CD14-positive monocyte (primary cell): ENCODE measurements around the gene IZUMO4. TPM values are rescaled to one million over a fixed set of nuclear protein-coding genes. Genes with fewer than 3 reads are reported as not detected.
A peak's percentile ranks its signal among the peaks of the same experiment; 100 is the strongest.

Source experiments
- DNase-seq, 3 donors: peaks; one replicate each; pipeline ENCODE4 v3.0.0-alpha.2; 2011 to 2022
- H2AFZ ChIP-seq: 2 replicates; pipeline ENCODE4 v1.6.0; 2012; ENCODE audit warnings: mild to moderate bottlenecking, low read depth, low read length, inconsistent platforms; ENCODE audit not compliant: insufficient read depth, poor library complexity, severe bottlenecking
- H3K27ac ChIP-seq, 2 donors: 1 replicate in 1 of 2; 2 replicates in 1 of 2; pipeline ENCODE4 v1.5.1; 2012 to 2013; ENCODE audit warnings: low read length in 2 of 2, control low read depth in 1 of 2, inconsistent platforms in 1 of 2, low read depth in 1 of 2, mild to moderate bottlenecking in 1 of 2
- H3K27me3 ChIP-seq, 2 donors: one replicate each; pipeline versions ENCODE4 v1.6.0 to v1.6.1; 2011 to 2013; ENCODE audit warnings: low read length in 2 of 2; ENCODE audit not compliant: control insufficient read depth in 2 of 2, insufficient read depth in 2 of 2
- H3K36me3 ChIP-seq, 2 donors: replicated peaks in 1 of 2; 1 replicate in 1 of 2; 2 replicates in 1 of 2; pipeline versions ENCODE4 v1.5.1 to v1.6.1; 2012 to 2013; ENCODE audit warnings: low read length in 2 of 2, control low read depth in 1 of 2, inconsistent platforms in 1 of 2, mild to moderate bottlenecking in 1 of 2; ENCODE audit not compliant: insufficient read depth in 2 of 2, control insufficient read depth in 1 of 2
- H3K4me1 ChIP-seq, 2 donors: 1 replicate in 1 of 2; 2 replicates in 1 of 2; pipeline versions ENCODE4 v1.5.1 to v1.6.1; 2012 to 2013; ENCODE audit warnings: low read length in 2 of 2, control low read depth in 1 of 2, inconsistent platforms in 1 of 2, mild to moderate bottlenecking in 1 of 2, moderate library complexity in 1 of 2; ENCODE audit not compliant: insufficient read depth in 2 of 2, control insufficient read depth in 1 of 2
- H3K4me2 ChIP-seq: replicated peaks from 2 replicates; pipeline ENCODE3; 2012; ENCODE audit warnings: low read length, moderate library complexity, mild to moderate bottlenecking; ENCODE audit not compliant: poor library complexity, severe bottlenecking; ENCODE audit errors: extremely low read depth
- H3K4me3 ChIP-seq, 3 experiments: fragments of 200-600 bp in 1 of 3; sonication (generic) in 1 of 3; replicated peaks in 1 of 3; 1 replicate in 2 of 3; 2 replicates in 1 of 3; pipeline ENCODE4 v1.5.1; 2011 to 2013; ENCODE audit warnings: low read length in 3 of 3, mild to moderate bottlenecking in 3 of 3, control low read depth in 2 of 3, low read depth in 2 of 3, inconsistent platforms in 1 of 3, moderate library complexity in 1 of 3
- H3K79me2 ChIP-seq: 2 replicates; pipeline ENCODE4 v1.6.0; 2012; ENCODE audit warnings: mild to moderate bottlenecking, control low read depth, inconsistent platforms, low read length, moderate library complexity; ENCODE audit not compliant: insufficient read depth
- H3K9ac ChIP-seq: 2 replicates; pipeline ENCODE4 v1.6.0; 2017; ENCODE audit warnings: low read length, mild to moderate bottlenecking; ENCODE audit not compliant: insufficient read depth, poor library complexity, severe bottlenecking
- H3K9me3 ChIP-seq, 2 donors: replicated peaks in 1 of 2; 1 replicate in 1 of 2; 2 replicates in 1 of 2; pipeline versions ENCODE4 v1.5.1 to v1.6.1; 2012 to 2013; ENCODE audit warnings: low read length in 2 of 2, control low read depth in 1 of 2; ENCODE audit not compliant: control insufficient read depth in 1 of 2, insufficient read depth in 1 of 2
- H4K20me1 ChIP-seq: 2 replicates; pipeline ENCODE4 v1.6.0; 2012; ENCODE audit warnings: mild to moderate bottlenecking, low read length, control low read depth, moderate library complexity; ENCODE audit not compliant: insufficient read depth
- H3K27ac Mint-ChIP-seq, 7 donors: one replicate each; pipeline ENCODE4 v1.8.0; 2020; ENCODE audit warnings: mild to moderate bottlenecking in 7 of 7, mixed read lengths in 7 of 7, moderate library complexity in 6 of 7, inconsistent platforms in 2 of 7
- H3K27me3 Mint-ChIP-seq, 3 donors: one replicate each; pipeline ENCODE4 v1.8.0; 2021 to 2022; ENCODE audit warnings: low read depth in 3 of 3, mild to moderate bottlenecking in 3 of 3, mixed read lengths in 3 of 3, moderate library complexity in 3 of 3, inconsistent platforms in 1 of 3
- H3K36me3 Mint-ChIP-seq, 2 donors: one replicate each; pipeline ENCODE4 v1.8.0; 2020; ENCODE audit warnings: mixed read lengths in 2 of 2, inconsistent platforms in 1 of 2, mild to moderate bottlenecking in 1 of 2
- H3K4me1 Mint-ChIP-seq: one replicate; pipeline ENCODE4 v1.8.0; 2020; ENCODE audit warnings: mild to moderate bottlenecking, mixed read lengths
- H3K4me3 Mint-ChIP-seq, 2 donors: one replicate each; pipeline ENCODE4 v1.8.0; 2020; ENCODE audit warnings: mild to moderate bottlenecking in 2 of 2, mixed read lengths in 2 of 2, moderate library complexity in 1 of 2
- H3K9me3 Mint-ChIP-seq, 7 donors: one replicate each; pipeline ENCODE4 v1.8.0; 2020 to 2022; ENCODE audit warnings: mixed read lengths in 7 of 7, mild to moderate bottlenecking in 6 of 7, moderate library complexity in 6 of 7, inconsistent platforms in 2 of 7
- CTCF ChIP-seq: fragments of 200-600 bp; IDR thresholded peaks from one replicate; pipeline ENCODE4 v1.8.0; 2022; ENCODE audit warnings: antibody characterized with exemption, mild to moderate bottlenecking
- WGBS: methylation state at CpG from one replicate; pipeline ENCODE4 v1.1.5; 2013; ENCODE audit warnings: missing lambda C conversion rate; ENCODE audit not compliant: insufficient coverage; 5-methylcytosine and 5-hydroxymethylcytosine counted together
- intact Hi-C, 2 donors: fragments of 100-400 bp; cut with micrococcal nuclease; formaldehyde crosslinking; loops; one replicate each; pipeline versions ENCODE4 v1.15.0 to v1.15.1; 2023
- polyA plus RNA-seq, 3 donors: library from polyadenylated mRNA; depleted of rRNA in 1 of 3; unstranded in 2 of 3; stranded (reverse) in 1 of 3; fragments of 300-500 nt in 2 of 3; fragments of >200 nt in 1 of 3; fragmentation: Illumina TruSeq in 2 of 3; gene quantifications; 1 replicate in 2 of 3; 2 replicates in 1 of 3; pipeline ENCODE4 v1.2.3, GENCODE V29; 2012 to 2021

Gene IZUMO4
- polyA plus RNA-seq, 3 donors: 0.41 to 17.5 (median 0.80) TPM

GRCh38 chr19:2079865-2080301 lies 16.8 kb upstream of the IZUMO4 start:
- 96% methylated on average over 20 of the region's 23 CpGs for WGBS
- H3K9me3 Mint-ChIP-seq: peaks cover 0 to 3% (median 0%) of the 10 kb centered on the region in 7 donors
- H3K4me1 Mint-ChIP-seq: peaks cover 35% of the 10 kb centered on the region
- no peaks in the 10 kb centered on the region for H3K27me3 ChIP-seq
- peaks cover 96% of the 10 kb centered on the region for H4K20me1 ChIP-seq
- H3K4me1 ChIP-seq: peaks cover 39 to 61% of the 10 kb centered on the region in 2 donors
- no peak overlapping the region for H3K9ac ChIP-seq
- H3K36me3 ChIP-seq: peaks cover 59 to 75% of the 10 kb centered on the region in 2 donors
- H3K36me3 Mint-ChIP-seq: peaks cover 66 to 96% of the 10 kb centered on the region in 2 donors
- peaks cover 0 to 3% (median 0%) of the 10 kb centered on the region in 3 donors for H3K27me3 Mint-ChIP-seq
- intact Hi-C loops: no loop called here
- H3K4me3 ChIP-seq: no peak overlapping the region
- H3K4me3 Mint-ChIP-seq: no peak overlapping the region
- H2AFZ ChIP-seq: no peak overlapping the region
- no peak for DNase-seq
- H3K79me2 ChIP-seq: peaks cover 100% of the 10 kb centered on the region
- H3K27ac ChIP-seq: no peak overlapping the region
- H3K27ac Mint-ChIP-seq: peak overlapping the region in 5 of 7 donors; percentile 50 to 100 (median 99)
- TF ChIP-seq CTCF: no peak
- no peak overlapping the region for H3K4me2 ChIP-seq
- H3K9me3 ChIP-seq: no peaks in the 10 kb centered on the region

- H3K9ac ChIP-seq: no peak overlapping the region
- H3K9me3 Mint-ChIP-seq: peaks cover 0 to 3% (median 0%) of the 10 kb centered on the region in 7 donors
- 94% methylated on average over 17 of the region's 23 CpGs for WGBS
- no peak overlapping the region for H2AFZ ChIP-seq
- peaks cover 35 to 57% of the 10 kb centered on the region in 2 donors for H3K4me1 ChIP-seq
- peaks cover 66 to 90% of the 10 kb centered on the region in 2 donors for H3K36me3 Mint-ChIP-seq
- intact Hi-C loops: no loop called here
- no peak overlapping the region for H3K4me2 ChIP-seq
- H3K4me3 Mint-ChIP-seq: no peak overlapping the region
- no peaks in the 10 kb centered on the region for H3K9me3 ChIP-seq
- DNase-seq: no peak
- peaks cover 0 to 3% (median 0%) of the 10 kb centered on the region in 3 donors for H3K27me3 Mint-ChIP-seq
- peaks cover 100% of the 10 kb centered on the region for H3K79me2 ChIP-seq
- H4K20me1 ChIP-seq: peaks cover 92% of the 10 kb centered on the region
- no peak for TF ChIP-seq CTCF
- peaks cover 53 to 69% of the 10 kb centered on the region in 2 donors for H3K36me3 ChIP-seq
- peak overlapping the region in 6 of 7 donors; percentile 68 to 100 (median 100) for H3K27ac Mint-ChIP-seq
- H3K4me3 ChIP-seq: peak overlapping the region in 1 of 3 experiments; percentile 4
- peaks cover 36% of the 10 kb centered on the region for H3K4me1 Mint-ChIP-seq
- H3K27ac ChIP-seq: peak overlapping the region in 1 of 2 donors; percentile 98
- H3K27me3 ChIP-seq: no peaks in the 10 kb centered on the region
Observed at GRCh38 chr19:2080336-2080988, 16.3 kb upstream of the IZUMO4 start.
